Measurements from ENCODE around the gene HEPHL1.
"Not testable (repeated sequence)": the region's sequence is repeated elsewhere in the genome, so short reads cannot be mapped to it uniquely, and the experiment has no call there.

Gene HEPHL1, protein sequence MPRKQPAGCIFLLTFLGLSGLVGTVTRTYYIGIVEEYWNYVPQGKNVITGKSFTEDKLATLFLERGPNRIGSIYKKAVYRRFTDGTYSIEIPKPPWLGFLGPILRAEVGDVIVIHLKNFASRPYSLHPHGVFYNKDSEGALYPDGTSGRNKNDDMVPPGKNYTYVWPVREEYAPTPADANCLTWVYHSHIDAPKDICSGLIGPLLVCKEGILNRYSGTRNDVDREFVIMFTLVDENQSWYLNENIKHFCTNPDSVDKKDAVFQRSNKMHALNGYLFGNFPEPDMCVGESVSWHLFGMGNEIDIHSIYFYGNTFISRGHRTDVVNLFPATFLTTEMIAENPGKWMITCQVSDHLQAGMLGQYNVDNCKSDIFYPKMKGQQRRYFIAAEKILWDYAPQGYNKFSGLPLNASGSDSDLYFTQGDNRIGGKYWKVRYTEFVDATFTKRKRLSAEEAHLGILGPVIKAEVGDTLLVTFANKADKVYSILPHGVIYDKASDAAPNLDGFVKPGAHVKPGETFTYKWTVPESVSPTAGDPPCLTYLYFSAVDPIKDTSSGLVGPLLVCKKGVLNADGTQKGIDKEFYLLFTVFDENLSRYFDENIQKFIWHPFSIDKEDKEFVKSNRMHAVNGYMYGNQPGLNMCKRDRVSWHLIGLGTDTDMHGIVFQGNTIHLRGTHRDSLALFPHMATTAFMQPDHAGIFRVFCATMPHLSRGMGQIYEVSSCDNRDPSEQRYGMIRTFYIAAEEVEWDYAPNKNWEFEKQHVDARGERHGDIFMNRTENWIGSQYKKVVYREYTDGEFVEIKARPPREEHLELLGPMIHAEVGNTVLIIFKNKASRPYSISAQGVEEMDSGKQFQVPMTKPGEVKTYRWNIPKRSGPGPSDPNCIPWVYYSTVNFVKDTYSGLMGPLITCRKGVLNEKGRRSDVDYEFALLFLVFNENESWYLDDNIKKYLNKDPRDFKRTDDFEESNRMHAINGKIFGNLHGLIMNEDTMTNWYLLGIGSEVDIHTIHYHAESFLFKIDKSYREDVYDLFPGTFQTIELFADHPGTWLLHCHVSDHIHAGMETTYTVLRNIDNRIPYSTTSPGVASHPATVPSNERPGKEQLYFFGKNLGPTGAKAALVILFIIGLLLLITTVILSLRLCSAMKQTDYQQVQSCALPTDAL

DNA sequence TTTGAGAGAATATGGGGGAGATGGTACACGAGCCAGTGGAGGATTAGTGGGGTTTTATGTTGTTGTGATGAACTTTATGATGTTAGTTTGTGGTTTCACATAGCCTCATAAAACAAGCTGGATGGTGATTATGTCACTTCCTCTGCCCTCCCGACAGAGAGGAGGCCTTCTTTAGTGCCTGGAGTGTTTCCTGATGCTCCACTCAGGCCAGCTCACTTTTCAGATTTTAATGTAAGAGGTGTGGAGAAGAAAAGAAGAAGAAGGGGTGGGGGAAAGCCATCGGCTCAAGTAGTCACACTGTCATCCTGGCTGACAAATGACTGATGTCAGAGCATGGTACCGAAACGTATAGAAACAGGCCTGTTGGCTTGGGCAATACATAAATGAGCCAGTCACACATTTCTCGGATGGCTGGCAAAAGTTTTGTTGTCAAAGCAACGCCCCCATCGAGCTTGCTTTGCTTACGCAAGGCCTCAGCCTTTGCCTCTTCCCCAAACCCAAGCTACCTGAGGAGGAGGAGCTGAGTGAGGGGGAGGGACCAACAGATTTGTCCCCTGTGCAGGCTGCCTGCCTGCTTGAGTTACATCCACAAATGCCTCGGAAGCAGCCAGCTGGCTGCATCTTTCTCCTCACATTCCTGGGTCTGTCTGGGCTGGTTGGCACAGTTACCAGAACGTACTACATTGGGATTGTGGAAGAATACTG, at the start of gene HEPHL1:
TSS of gene HEPHL1 (plus strand) at position 578 of the 705 bp plus-strand sequence. CDS start at position 593, 15 bp downstream.
- peak; percentile 86 for DNase-seq (ENCODE audit: low read depth, low spot score)
- H3K27ac ChIP-seq: peak within 1 kb of the TSS; percentile 78

DNA sequence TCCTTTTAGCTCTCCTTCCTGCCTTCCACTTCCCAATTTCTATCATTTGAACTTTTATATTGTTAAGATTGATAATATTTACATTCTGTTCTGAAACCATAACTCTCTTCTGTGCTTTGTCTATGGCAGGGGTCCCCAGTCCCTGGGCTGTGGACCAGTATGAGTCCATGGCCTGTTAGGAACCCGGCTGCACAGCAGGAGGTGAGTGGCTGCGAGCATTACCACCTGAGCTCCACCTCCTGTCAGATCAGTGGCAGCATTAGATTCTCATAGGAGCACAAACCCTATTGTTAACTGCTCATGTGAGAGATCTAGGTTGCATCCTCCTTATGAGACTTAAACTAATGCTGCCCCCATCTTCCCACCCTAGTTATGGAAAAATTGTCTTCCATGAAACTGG, 48.4 kb upstream of the HEPHL1 start:
- no peak overlapping the region for H3K27ac ChIP-seq
- no peak for DNase-seq (ENCODE audit: low read depth, low spot score)

DNA sequence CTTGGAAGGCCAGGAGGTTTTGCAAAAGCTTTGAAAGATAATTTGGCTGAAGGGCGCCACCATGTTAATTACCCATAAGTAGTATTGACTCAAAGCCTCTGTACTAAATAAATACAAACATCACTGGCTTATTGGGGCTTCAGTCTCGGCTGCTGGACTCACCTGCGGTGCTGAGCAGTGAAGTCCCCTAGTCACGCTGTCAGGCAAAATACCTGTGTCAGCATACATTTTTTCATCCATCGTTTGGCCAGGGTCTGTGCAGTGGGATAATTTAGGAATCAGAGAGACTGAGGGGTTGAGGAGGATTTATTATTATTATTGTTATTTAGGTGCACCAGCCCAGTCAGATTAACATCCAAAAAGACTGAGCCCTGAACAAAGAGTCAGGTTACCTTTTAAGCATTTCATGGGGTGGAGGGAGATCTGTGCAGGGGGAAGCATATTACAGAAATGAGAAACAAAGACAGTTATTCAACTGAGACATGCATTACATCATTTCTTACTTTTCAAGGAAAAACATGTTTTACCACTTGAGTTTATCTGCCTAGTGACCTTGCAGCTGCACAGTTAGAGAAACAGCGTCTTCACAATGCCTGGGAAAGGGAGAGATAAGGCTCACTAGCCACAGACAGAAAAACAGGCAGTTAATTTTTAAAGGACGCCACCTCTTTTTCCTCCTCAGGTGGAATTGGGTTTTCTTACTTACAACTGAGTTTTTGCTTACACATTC, 47.7 kb upstream of the HEPHL1 start:
- not testable (repeated sequence) for DNase-seq (ENCODE audit: low read depth, low spot score); H3K27ac ChIP-seq

DNA sequence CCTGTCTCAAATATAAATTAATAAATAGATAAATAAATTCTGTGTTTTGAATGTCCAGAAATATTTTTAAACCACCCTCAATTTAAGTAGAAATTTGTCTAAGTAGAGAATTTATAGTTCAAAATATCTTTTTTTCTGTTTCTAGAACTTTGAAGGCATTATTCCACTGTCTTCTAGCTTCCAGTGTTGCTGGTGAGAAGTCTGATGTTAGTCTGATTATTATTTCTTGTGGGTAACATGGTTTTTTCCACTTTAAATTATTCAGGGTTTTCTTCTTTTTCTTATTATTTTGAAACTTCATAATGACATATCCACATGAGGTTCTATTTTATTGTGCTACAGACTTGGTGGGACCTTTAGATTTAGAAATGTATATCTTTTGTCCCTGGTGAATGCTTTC, 46.4 kb upstream of the HEPHL1 start:
- no peak overlapping the region for H3K27ac ChIP-seq
- DNase-seq (ENCODE audit: low read depth, low spot score): no peak

DNA sequence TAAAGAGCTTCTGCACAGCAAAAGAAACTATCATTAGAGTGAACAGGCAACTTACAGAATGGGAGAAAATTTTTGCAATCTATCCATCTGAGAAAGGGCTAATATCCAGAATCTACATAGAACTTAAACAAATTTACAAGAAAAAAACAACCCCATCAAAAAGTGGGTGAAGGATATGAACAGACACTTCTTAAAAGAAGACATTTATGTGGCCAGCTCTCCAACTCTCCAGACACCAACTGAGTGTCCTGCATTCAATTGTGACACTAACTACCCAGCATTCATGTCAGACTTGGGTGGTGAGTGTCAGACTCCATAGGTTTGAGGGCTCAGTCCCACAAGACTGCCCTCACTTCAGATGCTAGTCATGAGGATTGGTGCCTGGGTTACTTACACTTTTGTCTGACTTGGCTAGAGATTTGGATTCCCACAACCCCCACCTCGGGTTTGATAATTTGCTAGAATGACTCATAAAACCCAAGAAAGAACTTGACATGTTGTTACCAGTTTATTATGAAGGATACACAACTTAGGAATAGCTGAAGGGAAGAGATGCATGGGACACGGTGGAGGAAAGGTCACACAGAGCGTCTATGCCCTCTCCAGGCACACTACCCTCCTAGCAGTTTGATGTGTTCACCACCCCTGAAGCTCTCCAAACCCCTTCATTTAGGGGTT, 44.4 kb upstream of the HEPHL1 start:
- not testable (repeated sequence) for H3K27ac ChIP-seq; DNase-seq (ENCODE audit: low read depth, low spot score)

DNA sequence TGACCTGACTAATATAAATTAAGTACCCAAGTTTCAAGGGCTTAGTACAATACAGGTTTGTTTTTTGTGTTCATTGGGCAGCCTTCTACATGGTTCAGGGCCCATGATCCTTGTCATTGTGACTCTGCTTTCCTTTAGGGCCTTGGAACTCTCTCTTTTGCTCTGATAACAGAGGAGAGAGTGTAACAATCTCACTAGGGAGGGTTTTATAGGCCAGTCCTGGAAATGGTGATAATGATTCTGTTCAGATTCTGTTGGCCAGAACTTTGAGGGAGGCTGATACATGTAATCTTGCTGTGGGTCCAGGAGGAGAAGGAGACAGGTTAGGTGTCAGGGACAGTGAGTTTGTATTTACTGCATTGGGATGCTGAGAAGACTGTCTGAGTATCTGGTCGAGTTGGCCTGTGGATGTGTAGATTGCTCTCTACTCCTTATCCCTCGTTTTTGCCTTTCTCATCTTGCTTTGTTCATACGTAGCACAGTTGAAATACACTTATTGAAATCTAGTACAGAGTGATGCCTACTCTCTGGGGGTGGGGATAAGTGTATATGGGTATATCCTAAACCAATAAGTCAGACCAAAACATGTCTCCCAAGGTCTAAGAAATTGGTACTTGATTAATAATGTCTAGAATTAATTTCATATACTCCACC, 37.5 kb upstream of the HEPHL1 start:
- no peak overlapping the region for H3K27ac ChIP-seq
- no peak for DNase-seq (ENCODE audit: low read depth, low spot score)

DNA sequence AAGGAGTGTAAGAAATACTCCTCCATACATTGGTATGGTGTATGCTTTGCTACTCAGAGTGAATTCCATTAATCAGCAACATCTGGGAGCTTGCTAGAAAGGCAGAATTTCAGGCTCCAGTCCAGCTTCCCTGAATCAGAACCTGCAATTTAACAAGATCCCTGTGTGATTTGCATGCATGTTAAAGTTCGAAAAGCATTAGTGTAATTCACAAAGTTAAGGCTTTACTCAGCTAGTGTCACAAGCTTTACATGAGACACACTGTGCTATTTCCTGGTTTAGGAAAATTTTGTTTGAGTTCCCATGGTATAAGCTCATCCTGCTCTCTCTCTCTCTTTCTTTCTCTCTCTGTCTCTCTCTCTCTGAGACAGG, 37.0 kb upstream of the HEPHL1 start:
- DNase-seq (ENCODE audit: low read depth, low spot score): no peak

DNA sequence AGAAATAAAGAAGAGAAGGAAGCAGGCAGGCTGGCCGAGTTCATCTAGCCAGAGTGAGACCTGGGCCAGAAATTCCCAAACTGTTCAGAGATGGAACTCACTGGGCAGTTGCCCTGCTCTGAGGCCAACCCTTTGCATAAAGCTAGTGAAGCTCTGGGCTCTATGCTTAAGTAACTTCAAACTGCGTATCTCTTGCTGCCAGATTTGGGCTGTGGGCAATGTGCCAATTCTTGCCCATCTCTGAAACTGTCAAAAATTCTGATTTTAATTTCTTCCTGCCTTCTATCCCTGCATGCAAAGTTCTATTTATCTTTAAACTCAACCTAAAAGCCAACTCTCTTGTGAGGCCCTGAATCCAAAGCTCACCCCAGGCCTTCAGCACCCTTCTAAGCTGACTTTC, 36.2 kb upstream of the HEPHL1 start:
- DNase-seq (ENCODE audit: low read depth, low spot score): no peak
- H3K27ac ChIP-seq: no peak overlapping the region

More for the DNA sequence above, 37.0 kb upstream of the HEPHL1 start:
- peak overlapping the region; percentile 3 for H3K27ac ChIP-seq

DNA sequence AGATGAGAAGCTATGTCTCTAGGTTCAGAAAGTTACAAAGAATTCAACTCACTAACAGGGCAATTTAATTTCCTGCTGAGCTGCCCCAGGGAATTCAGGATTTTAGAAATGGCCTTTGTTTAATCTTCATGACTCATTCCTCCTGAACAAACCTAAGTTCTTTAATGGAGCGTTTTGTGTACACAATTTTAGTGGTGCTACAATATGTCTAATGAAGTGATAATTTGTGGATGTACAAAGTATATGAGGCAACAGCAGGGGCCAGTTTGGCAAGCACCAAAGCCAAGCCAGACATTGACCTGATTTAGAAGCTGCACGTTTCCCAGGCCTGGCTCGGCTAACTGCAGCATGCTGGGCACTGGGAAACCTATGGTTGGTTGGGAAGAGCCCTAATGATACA, 34.4 kb upstream of the HEPHL1 start:
- H3K27ac ChIP-seq: peak overlapping the region; percentile 83
- DNase-seq (ENCODE audit: low read depth, low spot score): peak; percentile 51

DNA sequence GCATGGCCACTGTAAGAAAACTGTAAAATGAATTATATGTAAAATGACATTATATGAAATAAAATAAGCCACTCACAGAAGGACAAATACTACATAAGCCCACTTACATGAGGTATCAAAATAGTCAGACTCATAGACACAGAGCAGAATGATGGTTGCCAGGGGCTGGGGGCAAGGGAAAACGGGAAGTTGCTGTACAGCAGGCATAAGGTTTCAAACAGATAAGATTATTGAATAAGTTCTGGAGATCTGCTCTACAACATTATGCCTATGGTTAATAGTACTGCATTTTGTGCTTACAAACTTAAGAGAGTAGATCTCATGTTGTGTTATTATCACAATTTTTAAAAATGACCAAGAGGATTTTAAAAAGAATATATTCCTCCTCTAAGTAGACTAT, 32.7 kb upstream of the HEPHL1 start:
- no peak for DNase-seq (ENCODE audit: low read depth, low spot score)
- H3K27ac ChIP-seq: no peak overlapping the region

DNA sequence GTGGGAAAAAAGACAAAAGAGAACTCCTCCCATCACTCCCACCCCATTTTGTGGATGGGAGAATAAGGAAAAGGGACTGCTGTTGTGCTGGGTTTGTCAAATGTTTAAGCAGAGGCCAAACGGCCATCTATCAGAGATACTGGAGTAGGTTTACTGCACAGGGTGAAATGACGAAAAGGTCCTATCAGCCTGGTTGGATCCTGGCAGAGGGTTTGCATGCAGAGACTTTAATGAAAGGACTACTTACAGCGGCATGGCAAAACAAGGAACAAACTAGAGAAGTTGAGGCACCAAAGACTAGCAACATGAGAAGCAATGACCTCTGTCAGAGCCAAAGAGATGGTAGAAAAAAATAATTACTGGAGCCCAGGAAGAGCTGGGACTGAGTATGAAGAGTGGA, 32.2 kb upstream of the HEPHL1 start:
- DNase-seq (ENCODE audit: low read depth, low spot score): no peak
- no peak overlapping the region for H3K27ac ChIP-seq

DNA sequence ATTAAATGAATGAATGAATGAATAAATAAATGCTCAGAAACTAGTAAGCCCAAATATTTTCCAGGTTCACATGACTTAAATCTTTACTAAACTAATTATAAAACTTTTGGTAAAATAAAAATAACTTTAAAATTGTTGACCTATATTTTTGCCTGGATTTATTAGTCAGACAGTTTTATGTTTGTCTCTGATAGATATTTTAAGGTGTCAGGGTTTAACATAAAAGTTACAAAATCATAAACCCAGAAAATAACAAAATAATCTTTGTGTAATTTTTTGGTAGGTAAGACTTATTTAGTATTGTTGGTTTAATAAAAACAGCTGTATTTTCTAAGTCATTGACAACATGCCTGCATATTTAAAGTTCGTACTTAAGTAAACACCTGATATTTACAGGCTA, 27.4 kb upstream of the HEPHL1 start:
- no peak overlapping the region for H3K27ac ChIP-seq
- no peak for DNase-seq (ENCODE audit: low read depth, low spot score)

DNA sequence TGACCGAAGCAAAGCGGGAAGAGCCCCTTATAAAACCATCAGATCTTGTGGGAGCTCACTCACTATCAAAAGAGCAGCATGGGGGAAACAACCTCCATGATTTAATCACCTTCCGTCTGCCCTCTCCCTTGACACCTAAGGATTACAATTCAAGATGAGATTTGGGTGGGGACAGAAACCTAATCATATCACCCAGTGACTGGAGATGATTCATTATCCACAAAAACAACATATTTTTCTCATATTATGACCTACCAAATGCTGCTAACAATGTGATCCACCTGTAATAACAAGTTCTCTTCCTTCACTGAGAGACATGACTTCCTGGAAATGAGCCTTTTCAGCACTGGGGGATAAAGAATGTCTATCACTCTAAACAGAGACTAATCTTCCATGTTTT, 23.4 kb upstream of the HEPHL1 start:
- no peak for DNase-seq (ENCODE audit: low read depth, low spot score)
- H3K27ac ChIP-seq: peak overlapping the region; percentile 22

DNA sequence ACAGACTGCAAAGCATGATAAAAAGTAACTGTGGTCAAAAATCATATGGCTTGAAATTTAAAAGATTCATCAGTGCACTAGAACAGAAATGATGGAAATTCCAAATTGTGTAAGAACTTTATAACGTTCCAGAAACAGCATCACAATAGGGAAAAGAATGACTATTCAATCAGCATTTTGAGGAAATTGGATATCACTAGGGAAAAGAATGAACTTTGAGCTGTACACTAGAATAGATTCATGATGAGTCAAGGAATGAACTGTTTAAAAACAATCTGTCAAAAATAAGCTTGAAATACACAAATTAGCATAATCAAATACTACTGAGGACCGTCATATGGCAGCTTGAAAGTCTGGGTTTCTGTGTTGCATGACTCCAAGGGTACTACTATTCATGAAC, 20.5 kb upstream of the HEPHL1 start:
- DNase-seq (ENCODE audit: low read depth, low spot score): no peak
- no peak overlapping the region for H3K27ac ChIP-seq

DNA sequence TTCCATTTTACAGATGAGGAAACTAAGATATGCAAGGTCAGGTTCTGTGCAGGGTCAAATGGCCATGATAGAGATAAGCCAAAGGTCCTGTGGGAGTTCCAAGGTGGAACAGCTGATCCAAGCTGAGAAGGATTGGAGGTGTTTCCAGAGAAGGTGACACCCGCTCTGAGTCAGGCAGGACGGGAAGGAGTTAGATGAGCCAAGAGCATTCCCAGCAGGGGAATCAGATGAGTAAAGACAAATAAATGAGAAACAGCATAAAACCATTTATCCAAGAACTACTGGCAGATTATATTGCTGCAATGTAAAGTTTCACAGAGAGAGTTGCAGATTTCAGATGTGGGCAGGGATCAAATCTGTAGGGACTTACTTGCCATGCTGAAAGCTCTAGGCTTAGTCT, 18.9 kb upstream of the HEPHL1 start:
- peak overlapping the region; percentile 53 for H3K27ac ChIP-seq
- DNase-seq (ENCODE audit: low read depth, low spot score): no peak

DNA sequence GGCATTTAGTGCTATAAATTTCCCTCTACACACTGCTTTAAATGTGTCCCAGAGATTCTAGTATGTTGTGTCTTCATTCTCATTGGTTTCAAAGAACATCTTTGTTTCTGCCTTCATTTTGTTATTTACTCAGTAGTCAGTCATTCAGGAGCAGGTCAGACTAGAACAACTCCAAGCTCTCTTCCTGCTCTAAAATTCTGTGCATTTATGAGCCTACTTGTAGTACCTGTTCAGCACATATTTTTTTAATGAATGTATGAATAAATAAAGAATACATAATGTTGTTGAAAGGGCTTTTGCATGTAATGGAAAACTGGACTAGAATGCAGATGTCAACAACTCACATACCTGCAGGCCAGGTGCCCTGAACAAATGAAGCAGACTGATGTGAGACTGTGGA, 13.7 kb upstream of the HEPHL1 start:
- peak; percentile 48 for DNase-seq (ENCODE audit: low read depth, low spot score)
- H3K27ac ChIP-seq: peak overlapping the region; percentile 60

DNA sequence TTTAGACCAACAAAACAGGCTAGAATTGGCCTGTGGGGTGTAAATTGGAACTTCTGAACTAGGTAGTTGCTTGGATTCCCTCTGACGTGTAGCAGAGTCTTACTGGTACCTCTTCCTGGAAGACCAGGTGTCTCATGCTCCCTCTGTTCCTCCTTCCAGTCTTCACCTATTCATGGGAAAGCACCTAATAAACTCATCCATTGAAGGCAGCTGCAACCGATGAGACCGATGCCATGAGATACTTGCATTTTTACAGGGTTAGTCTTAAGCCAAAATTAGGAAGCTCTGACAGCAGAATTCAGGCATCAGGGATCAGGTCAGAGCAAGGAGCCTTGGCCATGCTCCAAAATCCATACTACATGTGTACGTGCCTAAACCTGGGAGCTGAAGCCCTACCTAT, 13.2 kb upstream of the HEPHL1 start:
- peak overlapping the region; percentile 60 for H3K27ac ChIP-seq
- peak; percentile 55 for DNase-seq (ENCODE audit: low read depth, low spot score)

DNA sequence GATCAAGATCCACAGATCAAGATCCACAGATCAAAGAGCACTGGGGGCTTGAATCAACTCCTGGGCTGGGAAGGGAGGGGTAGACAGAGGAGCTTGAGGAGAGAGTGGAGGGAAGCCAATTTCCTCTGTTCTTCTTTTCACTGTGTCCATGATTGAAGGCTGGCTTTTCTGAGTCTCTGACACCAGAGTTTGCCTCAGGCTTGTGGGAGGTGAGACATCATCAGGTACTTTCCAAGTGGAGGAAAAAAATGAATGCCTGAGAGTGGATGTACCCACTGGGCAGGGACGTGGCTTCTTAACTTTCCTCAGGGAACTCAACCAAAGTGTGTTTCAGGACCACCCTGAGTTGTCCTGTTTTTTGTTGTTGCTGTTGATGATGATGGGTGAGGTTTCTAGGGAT, 11.0 kb upstream of the HEPHL1 start:
- DNase-seq (ENCODE audit: low read depth, low spot score): no peak
- H3K27ac ChIP-seq: peak overlapping the region; percentile 68

Data from epithelial cell of prostate (primary cell).